ENCODE data around the gene SPOCD1.

The SPOCD1 gene

DNA sequence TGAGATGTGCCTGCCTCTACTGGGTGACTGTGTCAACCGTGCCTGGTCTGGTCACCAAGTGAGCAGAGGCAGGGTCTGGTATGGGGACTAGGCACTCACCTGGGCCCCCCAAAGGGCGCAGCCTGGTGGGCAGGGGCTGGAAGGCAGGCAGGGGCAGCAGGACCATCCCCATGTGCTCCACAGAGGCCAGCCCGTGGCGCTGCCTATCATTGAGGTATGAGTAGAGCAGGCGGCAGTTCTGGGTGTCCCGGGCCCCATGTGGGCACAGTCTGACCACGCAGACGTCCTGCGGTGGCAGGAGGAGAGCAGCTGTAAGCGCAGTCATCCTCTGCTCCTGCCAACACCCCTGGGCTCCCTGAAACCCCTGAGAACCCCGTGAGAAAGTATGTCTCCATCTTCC is 23.7 kb downstream of the SPOCD1 start:
- Histone ChIP-seq H3K9me3 (ENCODE audit: control insufficient read depth, insufficient read depth, low read depth, low read length) (no peaks in the 10 kb centered on the region), H3K36me3 (ENCODE audit: control insufficient read depth in 2 of 2, insufficient read depth in 1 of 2, low read length in 2 of 2) (no peaks in the 10 kb centered on the region), H3K4me3 (ENCODE audit: low read depth, low read length) (no peak overlapping the region), H3K4me1 (ENCODE audit: control insufficient read depth, insufficient read depth, low read length) (no peaks in the 10 kb centered on the region), H3K27ac (ENCODE audit: extremely low read depth, low read depth, low read length) (no peak overlapping the region)
- no peak for TF ChIP-seq OVOL3 (tag by site-specific recombination; IDR thresholded peaks at IDR 0.05)
- ChIA-PET POLR2A (no interaction called here), CTCF (interaction anchor here (0.8 to 5.4 kb wide), 3 partner anchors 76 to 171 kb away, joined by 7 to 99 read pairs (median 33); no protein-coding TSS in a partner anchor)

DNA sequence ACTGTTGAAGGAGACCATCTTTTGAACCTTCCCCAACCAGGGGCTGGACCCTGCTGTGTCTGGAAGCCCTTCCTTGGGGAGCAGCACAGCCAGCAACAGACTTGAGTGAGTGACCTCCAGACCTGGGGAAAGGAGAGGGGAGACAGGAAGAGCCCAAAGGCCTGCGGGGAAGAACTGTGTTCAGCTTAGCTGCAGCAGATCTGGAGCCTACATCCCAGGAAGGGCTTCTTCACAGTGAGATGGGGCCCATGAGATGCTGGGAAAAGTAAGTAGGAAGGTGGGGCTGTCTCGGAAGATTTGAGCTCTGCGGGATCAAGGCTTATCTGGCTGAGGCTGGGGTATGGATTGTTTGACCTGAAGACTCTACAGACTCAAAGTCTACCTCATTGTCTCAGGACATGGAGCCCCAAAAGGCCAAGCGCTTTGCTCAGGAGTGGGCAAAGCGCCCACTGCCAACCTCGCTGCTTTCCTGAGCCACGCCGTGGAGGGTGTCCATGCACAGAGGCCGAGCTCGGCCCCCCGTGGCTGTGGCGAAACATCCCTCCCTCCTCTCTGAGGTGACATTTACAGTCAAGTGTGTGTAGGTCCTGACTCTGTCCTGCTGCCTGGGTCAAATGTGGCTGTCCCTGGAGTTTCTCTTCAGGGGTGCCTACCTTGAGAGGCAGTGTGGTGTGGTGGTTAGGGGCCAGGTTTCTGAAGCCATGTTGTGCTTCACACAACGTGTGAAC is 24.5 kb downstream of the SPOCD1 start:
- TF ChIP-seq, protein P1, sequence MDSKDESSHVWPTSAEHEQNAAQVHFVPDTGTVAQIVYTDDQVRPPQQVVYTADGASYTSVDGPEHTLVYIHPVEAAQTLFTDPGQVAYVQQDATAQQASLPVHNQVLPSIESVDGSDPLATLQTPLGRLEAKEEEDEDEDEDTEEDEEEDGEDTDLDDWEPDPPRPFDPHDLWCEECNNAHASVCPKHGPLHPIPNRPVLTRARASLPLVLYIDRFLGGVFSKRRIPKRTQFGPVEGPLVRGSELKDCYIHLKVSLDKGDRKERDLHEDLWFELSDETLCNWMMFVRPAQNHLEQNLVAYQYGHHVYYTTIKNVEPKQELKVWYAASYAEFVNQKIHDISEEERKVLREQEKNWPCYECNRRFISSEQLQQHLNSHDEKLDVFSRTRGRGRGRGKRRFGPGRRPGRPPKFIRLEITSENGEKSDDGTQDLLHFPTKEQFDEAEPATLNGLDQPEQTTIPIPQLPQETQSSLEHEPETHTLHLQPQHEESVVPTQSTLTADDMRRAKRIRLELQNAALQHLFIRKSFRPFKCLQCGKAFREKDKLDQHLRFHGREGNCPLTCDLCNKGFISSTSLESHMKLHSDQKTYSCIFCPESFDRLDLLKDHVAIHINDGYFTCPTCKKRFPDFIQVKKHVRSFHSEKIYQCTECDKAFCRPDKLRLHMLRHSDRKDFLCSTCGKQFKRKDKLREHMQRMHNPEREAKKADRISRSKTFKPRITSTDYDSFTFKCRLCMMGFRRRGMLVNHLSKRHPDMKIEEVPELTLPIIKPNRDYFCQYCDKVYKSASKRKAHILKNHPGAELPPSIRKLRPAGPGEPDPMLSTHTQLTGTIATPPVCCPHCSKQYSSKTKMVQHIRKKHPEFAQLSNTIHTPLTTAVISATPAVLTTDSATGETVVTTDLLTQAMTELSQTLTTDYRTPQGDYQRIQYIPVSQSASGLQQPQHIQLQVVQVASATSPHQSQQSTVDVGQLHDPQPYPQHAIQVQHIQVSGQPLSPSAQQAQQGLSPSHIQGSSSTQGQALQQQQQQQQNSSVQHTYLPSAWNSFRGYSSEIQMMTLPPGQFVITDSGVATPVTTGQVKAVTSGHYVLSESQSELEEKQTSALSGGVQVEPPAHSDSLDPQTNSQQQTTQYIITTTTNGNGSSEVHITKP (tag by site-specific recombination; IDR thresholded peaks at IDR 0.05) = 0 out of 2 replicates have a peak, but pooled peaks have one; percentile 14
- TF ChIP-seq, protein P2, sequence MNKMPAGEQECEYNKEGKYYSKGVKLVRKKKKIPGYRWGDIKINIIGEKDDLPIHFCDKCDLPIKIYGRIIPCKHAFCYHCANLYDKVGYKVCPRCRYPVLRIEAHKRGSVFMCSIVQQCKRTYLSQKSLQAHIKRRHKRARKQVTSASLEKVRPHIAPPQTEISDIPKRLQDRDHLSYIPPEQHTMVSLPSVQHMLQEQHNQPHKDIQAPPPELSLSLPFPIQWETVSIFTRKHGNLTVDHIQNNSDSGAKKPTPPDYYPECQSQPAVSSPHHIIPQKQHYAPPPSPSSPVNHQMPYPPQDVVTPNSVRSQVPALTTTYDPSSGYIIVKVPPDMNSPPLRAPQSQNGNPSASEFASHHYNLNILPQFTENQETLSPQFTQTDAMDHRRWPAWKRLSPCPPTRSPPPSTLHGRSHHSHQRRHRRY (tag by site-specific recombination; IDR thresholded peaks at IDR 0.05) = no peak
- Histone ChIP-seq H3K27ac (ENCODE audit: extremely low read depth, low read depth, low read length) (no peak overlapping the region), H3K4me3 (ENCODE audit: low read depth, low read length) (no peak overlapping the region), H3K36me3 (ENCODE audit: control insufficient read depth in 2 of 2, insufficient read depth in 1 of 2, low read length in 2 of 2) (no peaks in the 10 kb centered on the region), H3K9me3 (ENCODE audit: control insufficient read depth, insufficient read depth, low read depth, low read length) (no peaks in the 10 kb centered on the region), H3K4me1 (ENCODE audit: control insufficient read depth, insufficient read depth, low read length) (no peaks in the 10 kb centered on the region)
- POLR2A ChIA-PET = no interaction called here
- CTCF ChIA-PET = interaction anchor here (0.8 to 5.4 kb wide), 5 partner anchors 25 to 172 kb away, joined by 3 to 99 read pairs (median 7); partner anchors contain the start of gene SPOCD1

DNA sequence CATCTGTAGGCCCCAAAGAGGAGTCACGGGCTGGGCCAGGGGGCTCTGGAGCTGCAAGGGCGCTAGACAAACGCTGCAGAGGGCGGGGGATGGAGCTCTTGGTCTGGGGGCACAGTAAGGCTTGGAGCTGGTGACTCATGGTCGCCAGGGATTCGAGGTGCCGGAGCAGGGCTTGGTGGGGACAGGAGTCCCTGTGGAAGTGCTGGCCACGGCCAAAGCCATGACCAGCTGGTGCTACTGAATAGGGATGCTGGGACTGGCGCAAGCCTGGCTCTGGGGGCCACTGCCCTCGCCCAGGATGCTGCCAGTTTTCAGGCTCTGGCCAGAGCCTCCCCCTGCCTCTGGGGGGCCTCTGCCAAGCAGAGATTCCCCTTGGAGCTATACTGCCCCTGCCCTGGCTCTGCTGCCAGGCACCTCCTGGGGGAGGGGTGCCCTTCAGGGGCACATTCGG is 25.2 kb downstream of the SPOCD1 start:
- H3K27ac ChIP-seq (ENCODE audit: extremely low read depth, low read depth, low read length) = no peak overlapping the region
- no peaks in the 10 kb centered on the region for H3K4me1 ChIP-seq (ENCODE audit: control insufficient read depth, insufficient read depth, low read length)
- CTCF ChIA-PET = interaction anchor here (0.5 to 5.4 kb wide), 9 partner anchors 8 to 225 kb away, joined by 3 to 99 read pairs (median 6); partner anchors contain the start of gene SPOCD1
- H3K9me3 ChIP-seq (ENCODE audit: control insufficient read depth, insufficient read depth, low read depth, low read length) = no peaks in the 10 kb centered on the region
- no peak overlapping the region for H3K4me3 ChIP-seq (ENCODE audit: low read depth, low read length)
- POLR2A ChIA-PET = interaction anchor here (1.3 kb wide), 1 partner anchor 24 kb away, joined by 3 read pairs; no protein-coding TSS in a partner anchor
- H3K36me3 ChIP-seq (ENCODE audit: control insufficient read depth in 2 of 2, insufficient read depth in 1 of 2, low read length in 2 of 2) = no peaks in the 10 kb centered on the region
- no peak for TF ChIP-seq ZSCAN23 (tag by site-specific recombination; IDR thresholded peaks at IDR 0.05)
- TF ChIP-seq EGR2 (tag by site-specific recombination; IDR thresholded peaks at IDR 0.05; ENCODE audit: low read depth) = no peak
- no peak for TF ChIP-seq ZNF600 (tag by site-specific recombination; IDR thresholded peaks at IDR 0.05)
- no peak for TF ChIP-seq KLF8 (tag by site-specific recombination; IDR thresholded peaks at IDR 0.05)
- TF ChIP-seq ZNF155 (tag by site-specific recombination; IDR thresholded peaks at IDR 0.05) = no peak
- TF ChIP-seq, protein P3, sequence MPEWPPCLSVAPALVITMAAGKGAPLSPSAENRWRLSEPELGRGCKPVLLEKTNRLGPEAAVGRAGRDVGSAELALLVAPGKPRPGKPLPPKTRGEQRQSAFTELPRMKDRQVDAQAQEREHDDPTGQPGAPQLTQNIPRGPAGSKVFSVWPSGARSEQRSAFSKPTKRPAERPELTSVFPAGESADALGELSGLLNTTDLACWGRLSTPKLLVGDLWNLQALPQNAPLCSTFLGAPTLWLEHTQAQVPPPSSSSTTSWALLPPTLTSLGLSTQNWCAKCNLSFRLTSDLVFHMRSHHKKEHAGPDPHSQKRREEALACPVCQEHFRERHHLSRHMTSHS (tag by site-specific recombination; IDR thresholded peaks at IDR 0.05) = no peak
- no peak for TF ChIP-seq ZNF510 (tag by site-specific recombination; IDR thresholded peaks at IDR 0.05; ENCODE audit: insufficient replicate concordance)
- TF ChIP-seq ZNF560 (tag by site-specific recombination; IDR thresholded peaks at IDR 0.05; ENCODE audit: borderline replicate concordance) = no peak
- TF ChIP-seq, protein P4, sequence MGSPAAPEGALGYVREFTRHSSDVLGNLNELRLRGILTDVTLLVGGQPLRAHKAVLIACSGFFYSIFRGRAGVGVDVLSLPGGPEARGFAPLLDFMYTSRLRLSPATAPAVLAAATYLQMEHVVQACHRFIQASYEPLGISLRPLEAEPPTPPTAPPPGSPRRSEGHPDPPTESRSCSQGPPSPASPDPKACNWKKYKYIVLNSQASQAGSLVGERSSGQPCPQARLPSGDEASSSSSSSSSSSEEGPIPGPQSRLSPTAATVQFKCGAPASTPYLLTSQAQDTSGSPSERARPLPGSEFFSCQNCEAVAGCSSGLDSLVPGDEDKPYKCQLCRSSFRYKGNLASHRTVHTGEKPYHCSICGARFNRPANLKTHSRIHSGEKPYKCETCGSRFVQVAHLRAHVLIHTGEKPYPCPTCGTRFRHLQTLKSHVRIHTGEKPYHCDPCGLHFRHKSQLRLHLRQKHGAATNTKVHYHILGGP (tag by site-specific recombination; IDR thresholded peaks at IDR 0.05) = no peak
- TF ChIP-seq PRDM1 (tag by site-specific recombination; IDR thresholded peaks at IDR 0.05) = no peak
- TF ChIP-seq, protein P5, sequence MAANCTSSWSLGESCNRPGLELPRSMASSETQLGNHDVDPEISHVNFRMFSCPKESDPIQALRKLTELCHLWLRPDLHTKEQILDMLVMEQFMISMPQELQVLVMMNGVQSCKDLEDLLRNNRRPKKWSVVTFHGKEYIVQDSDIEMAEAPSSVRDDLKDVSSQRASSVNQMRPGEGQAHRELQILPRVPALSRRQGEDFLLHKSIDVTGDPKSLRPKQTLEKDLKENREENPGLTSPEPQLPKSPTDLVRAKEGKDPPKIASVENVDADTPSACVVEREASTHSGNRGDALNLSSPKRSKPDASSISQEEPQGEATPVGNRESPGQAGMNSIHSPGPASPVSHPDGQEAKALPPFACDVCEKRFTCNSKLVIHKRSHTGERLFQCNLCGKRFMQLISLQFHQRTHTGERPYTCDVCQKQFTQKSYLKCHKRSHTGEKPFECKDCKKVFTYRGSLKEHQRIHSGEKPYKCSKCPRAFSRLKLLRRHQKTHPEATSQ (tag by site-specific recombination; IDR thresholded peaks at IDR 0.05) = no peak
- TF ChIP-seq REPIN1 (tag by site-specific recombination; IDR thresholded peaks at IDR 0.05; ENCODE audit: low read depth) = no peak
- no peak for TF ChIP-seq ZBTB8A (tag by site-specific recombination; IDR thresholded peaks at IDR 0.05)
- TF ChIP-seq ZFP69B (tag by site-specific recombination; IDR thresholded peaks at IDR 0.05) = no peak
- no peak for TF ChIP-seq ZNF621 (tag by site-specific recombination; IDR thresholded peaks at IDR 0.05)
- no peak for TF ChIP-seq ZNF350 (tag by site-specific recombination; IDR thresholded peaks at IDR 0.05)
- no peak for TF ChIP-seq ZNF112 (tag by site-specific recombination; IDR thresholded peaks at IDR 0.05)
- TF ChIP-seq ZBTB20 (tag by site-specific recombination; IDR thresholded peaks at IDR 0.05) = no peak

Data from HEK293 (cell line).